ENCODE results near the gene XRRA1.

Gene XRRA1

GRCh38 chr11:74877132-74877531, 71.8 kb downstream of the XRRA1 start:
- H2AFZ ChIP-seq, result no peak overlapping the region
- H3K36me3 ChIP-seq (ENCODE audit: control insufficient read depth, insufficient read depth, low read length), result no peaks in the 10 kb centered on the region
- no peak overlapping the region for H3K4me2 ChIP-seq (ENCODE audit: low read length)
- H3K9ac ChIP-seq, result no peak overlapping the region
- peak; percentile 21 for TF ChIP-seq CTCF (IDR thresholded peaks at IDR 0.05)
- no peaks in the 10 kb centered on the region for H3K27me3 ChIP-seq (ENCODE audit: control insufficient read depth, insufficient read depth, low read length)
- H3K4me3 ChIP-seq (ENCODE audit: low read depth, low read length), result no peak overlapping the region
- H3K9me3 ChIP-seq (ENCODE audit: control insufficient read depth, low read length), result no peaks in the 10 kb centered on the region
- H3K27ac ChIP-seq, result no peak overlapping the region
- H3K79me2 ChIP-seq, result no peaks in the 10 kb centered on the region
- H3K4me1 ChIP-seq, result no peaks in the 10 kb centered on the region

GRCh38 chr11:74871037-74871436, 77.9 kb downstream of the XRRA1 start:
- no peak overlapping the region for H2AFZ ChIP-seq
- no peak overlapping the region for H3K9ac ChIP-seq
- H3K79me2 ChIP-seq, result no peaks in the 10 kb centered on the region
- no peaks in the 10 kb centered on the region for H3K36me3 ChIP-seq (ENCODE audit: control insufficient read depth, insufficient read depth, low read length)
- H3K4me3 ChIP-seq (ENCODE audit: low read depth, low read length), result no peak overlapping the region
- no peaks in the 10 kb centered on the region for H3K9me3 ChIP-seq (ENCODE audit: control insufficient read depth, low read length)
- H3K27ac ChIP-seq, result no peak overlapping the region
- TF ChIP-seq CTCF (IDR thresholded peaks at IDR 0.05), result no peak
- no peaks in the 10 kb centered on the region for H3K4me1 ChIP-seq
- H3K27me3 ChIP-seq (ENCODE audit: control insufficient read depth, insufficient read depth, low read length), result no peaks in the 10 kb centered on the region
- H3K4me2 ChIP-seq (ENCODE audit: low read length), result no peak overlapping the region

GRCh38 chr11:74870485-74870884, 78.4 kb downstream of the XRRA1 start:
- H3K36me3 ChIP-seq (ENCODE audit: control insufficient read depth, insufficient read depth, low read length), result no peaks in the 10 kb centered on the region
- no peaks in the 10 kb centered on the region for H3K27me3 ChIP-seq (ENCODE audit: control insufficient read depth, insufficient read depth, low read length)
- no peak overlapping the region for H3K27ac ChIP-seq
- H3K4me1 ChIP-seq, result no peaks in the 10 kb centered on the region
- H3K4me3 ChIP-seq (ENCODE audit: low read depth, low read length), result no peak overlapping the region
- TF ChIP-seq CTCF (IDR thresholded peaks at IDR 0.05), result no peak
- H3K79me2 ChIP-seq, result no peaks in the 10 kb centered on the region
- H2AFZ ChIP-seq, result no peak overlapping the region
- no peak overlapping the region for H3K4me2 ChIP-seq (ENCODE audit: low read length)
- H3K9ac ChIP-seq, result no peak overlapping the region
- no peaks in the 10 kb centered on the region for H3K9me3 ChIP-seq (ENCODE audit: control insufficient read depth, low read length)

GRCh38 chr11:74866557-74866956, 82.3 kb downstream of the XRRA1 start:
- H3K36me3 ChIP-seq (ENCODE audit: control insufficient read depth, insufficient read depth, low read length), result no peaks in the 10 kb centered on the region
- H3K27ac ChIP-seq, result no peak overlapping the region

More at GRCh38 chr11:74866557-74866956, 82.3 kb downstream of the XRRA1 start:
- TF ChIP-seq CTCF (IDR thresholded peaks at IDR 0.05), result no peak
- Histone ChIP-seq H3K4me3 (ENCODE audit: low read depth, low read length) (no peak overlapping the region), H3K27me3 (ENCODE audit: control insufficient read depth, insufficient read depth, low read length) (no peaks in the 10 kb centered on the region), H3K9me3 (ENCODE audit: control insufficient read depth, low read length) (no peaks in the 10 kb centered on the region), H3K4me2 (ENCODE audit: low read length) (no peak overlapping the region), H3K4me1 (no peaks in the 10 kb centered on the region), H3K9ac (no peak overlapping the region), H3K79me2 (no peaks in the 10 kb centered on the region), H2AFZ (no peak overlapping the region)
